ENCODE measurements around the gene PTPRU. TPM values are rescaled to one million over a fixed set of nuclear protein-coding genes. Genes with fewer than 3 reads are reported as not detected.

PTPRU gene
- total RNA-seq, 6 donors from 2014 or later, result 44.5 to 87.2 (median 70.1) TPM

- 67 to 93% methylated on average over 3 of the region's 4 CpGs for WGBS, 2 donors
- Histone ChIP-seq H3K27ac (no peak overlapping the region), H3K4me3 (no peak overlapping the region), H3K9me3 (no peaks in the 10 kb centered on the region), H3K36me3 (peaks cover 0 to 17% (median 3%) of the 10 kb centered on the region in 4 donors), H3K4me1 (no peaks in the 10 kb centered on the region), H3K27me3 (no peaks in the 10 kb centered on the region)
- DNase-seq, result peak in 1 of 2 donors; percentile 44
- no peak for ATAC-seq (ENCODE audit: low FRiP score in 2 of 2)
- TF ChIP-seq POLR2AphosphoS5 (IDR thresholded peaks at IDR 0.05) (no peak), POLR2A (IDR thresholded peaks at IDR 0.05) (no peak), EP300 (IDR thresholded peaks at IDR 0.05) (no peak), CTCF (IDR thresholded peaks at IDR 0.05) (no peak)
Measured at GRCh38 chr1:29325675-29326074, 89.4 kb downstream of the PTPRU start.

- no peak for TF ChIP-seq POLR2A (IDR thresholded peaks at IDR 0.05)
- Histone ChIP-seq H3K9me3 (no peaks in the 10 kb centered on the region), H3K27me3 (no peaks in the 10 kb centered on the region), H3K36me3 (peaks cover 0 to 16% (median 3%) of the 10 kb centered on the region in 4 donors), H3K4me1 (no peaks in the 10 kb centered on the region), H3K4me3 (no peak overlapping the region), H3K27ac (no peak overlapping the region)
- 78 to 89% methylated on average over 1 to 2 of the region's 2 CpGs for WGBS, 2 donors
- no peak for DNase-seq
- no peak for ATAC-seq (ENCODE audit: low FRiP score in 2 of 2)
Measured at GRCh38 chr1:29326123-29326522, 89.8 kb downstream of the PTPRU start.

DNA sequence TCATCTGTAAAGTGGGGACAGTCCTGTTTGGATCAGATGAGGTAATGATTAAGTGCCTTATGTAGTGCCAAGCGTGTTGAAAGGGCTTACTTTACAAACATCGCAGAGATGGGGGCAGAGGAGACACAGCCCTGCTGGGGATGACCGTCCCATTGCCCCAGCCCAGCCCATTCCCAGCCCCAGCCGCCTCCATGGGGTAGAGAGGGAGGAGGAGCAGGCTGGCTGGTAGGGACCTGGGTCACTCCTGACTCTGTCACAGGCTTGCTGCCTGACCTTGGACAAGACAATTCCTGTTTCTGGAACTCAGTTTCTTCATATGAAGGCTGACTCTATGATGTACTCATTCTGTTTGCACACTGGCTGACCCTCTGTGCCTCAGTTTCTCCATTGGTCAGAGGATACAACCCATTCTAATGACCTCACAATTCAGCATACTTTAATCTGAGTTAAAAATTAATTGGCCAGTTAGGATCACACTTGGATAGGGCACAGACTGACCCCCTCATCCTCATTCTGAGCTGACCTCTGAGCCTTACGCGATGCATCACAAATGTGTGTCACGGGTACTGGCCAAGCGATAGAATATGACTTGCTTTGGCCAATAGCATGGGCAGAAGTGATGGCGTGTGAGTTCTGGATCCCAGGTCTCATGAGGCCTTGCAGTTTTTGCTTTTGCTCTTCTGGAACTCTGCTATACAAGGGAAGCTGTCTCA lies 91.1 kb downstream of the PTPRU start:
- Histone ChIP-seq H3K27ac (no peak overlapping the region), H3K36me3 (peaks cover 0 to 12% (median 3%) of the 10 kb centered on the region in 4 donors), H3K27me3 (no peaks in the 10 kb centered on the region), H3K4me3 (no peak overlapping the region), H3K9me3 (no peaks in the 10 kb centered on the region), H3K4me1 (no peaks in the 10 kb centered on the region)
- no peak for TF ChIP-seq POLR2A (IDR thresholded peaks at IDR 0.05)
- no peak for TF ChIP-seq POLR2AphosphoS5 (IDR thresholded peaks at IDR 0.05)
- TF ChIP-seq CTCF (IDR thresholded peaks at IDR 0.05), result no peak
- TF ChIP-seq EP300 (IDR thresholded peaks at IDR 0.05), result no peak
- ATAC-seq (ENCODE audit: low FRiP score in 2 of 2) (no peak), DNase-seq (no peak)
- WGBS, 2 donors, result 94 to 95% methylated on average over 8 of the region's 9 CpGs

- H3K36me3 ChIP-seq, result peaks cover 0 to 9% (median 3%) of the 10 kb centered on the region in 4 donors
- DNase-seq, result no peak
Measured at GRCh38 chr1:29329022-29329775, 92.9 kb downstream of the PTPRU start.

More at GRCh38 chr1:29329022-29329775, 92.9 kb downstream of the PTPRU start:
- no peak overlapping the region for H3K4me3 ChIP-seq
- no peak overlapping the region for H3K27ac ChIP-seq
- no peaks in the 10 kb centered on the region for H3K9me3 ChIP-seq
- no peaks in the 10 kb centered on the region for H3K27me3 ChIP-seq
- TF ChIP-seq EP300 (IDR thresholded peaks at IDR 0.05) (no peak), POLR2AphosphoS5 (IDR thresholded peaks at IDR 0.05) (no peak), POLR2A (IDR thresholded peaks at IDR 0.05) (no peak), CTCF (IDR thresholded peaks at IDR 0.05) (no peak)
- 85 to 88% methylated on average over 9 of the region's 9 CpGs for WGBS, 2 donors
- H3K4me1 ChIP-seq, result no peaks in the 10 kb centered on the region
- no peak for ATAC-seq (ENCODE audit: low FRiP score in 2 of 2)

Measured in upper lobe of left lung (tissue), 6 donors.